Activated T-cell treated with anti-CD3 and anti-CD28 coated beads, Interleukin-2, amount 50 U/mL, for 4 hours (primary cell): ENCODE results near the gene TMEM259. TPM values are rescaled to one million over a fixed set of nuclear protein-coding genes. Genes with fewer than 3 reads are reported as not detected.
A peak's percentile ranks its signal among the peaks of the same experiment; 100 is the strongest.

Experiments
- ATAC-seq, 2 donors: fragments of 200-7000 bp; cut with Tn5 transposase; one replicate each; pipeline ENCODE4 v1.10.0; 2021
- DNase-seq: peaks from one replicate; pipeline ENCODE4 v3.0.0-alpha.2; 2020
- H3K27me3 Mint-ChIP-seq: one replicate; pipeline ENCODE4 v1.8.0; 2021; ENCODE audit warnings: low read depth, mixed read lengths
- H3K36me3 Mint-ChIP-seq: one replicate; pipeline ENCODE4 v1.8.0; 2022; ENCODE audit warnings: mixed read lengths; ENCODE audit not compliant: insufficient read depth
- H3K4me1 Mint-ChIP-seq: one replicate; pipeline ENCODE4 v1.8.0; 2021; ENCODE audit warnings: low read depth, mixed read lengths
- H3K4me3 Mint-ChIP-seq: one replicate; pipeline ENCODE4 v1.8.0; 2021; ENCODE audit warnings: mild to moderate bottlenecking, moderate library complexity, mixed read lengths
- H3K9me3 Mint-ChIP-seq: one replicate; pipeline ENCODE4 v1.8.0; 2021; ENCODE audit warnings: mixed read lengths
- total RNA-seq, 3 donors: library from RNA; stranded (reverse); gene quantifications; one replicate each; pipeline ENCODE4 v1.2.1, GENCODE V29; 2021

TMEM259 gene
- total RNA-seq, 3 donors from 2014 or later, result 197 to 210 (median 204) TPM

DNA sequence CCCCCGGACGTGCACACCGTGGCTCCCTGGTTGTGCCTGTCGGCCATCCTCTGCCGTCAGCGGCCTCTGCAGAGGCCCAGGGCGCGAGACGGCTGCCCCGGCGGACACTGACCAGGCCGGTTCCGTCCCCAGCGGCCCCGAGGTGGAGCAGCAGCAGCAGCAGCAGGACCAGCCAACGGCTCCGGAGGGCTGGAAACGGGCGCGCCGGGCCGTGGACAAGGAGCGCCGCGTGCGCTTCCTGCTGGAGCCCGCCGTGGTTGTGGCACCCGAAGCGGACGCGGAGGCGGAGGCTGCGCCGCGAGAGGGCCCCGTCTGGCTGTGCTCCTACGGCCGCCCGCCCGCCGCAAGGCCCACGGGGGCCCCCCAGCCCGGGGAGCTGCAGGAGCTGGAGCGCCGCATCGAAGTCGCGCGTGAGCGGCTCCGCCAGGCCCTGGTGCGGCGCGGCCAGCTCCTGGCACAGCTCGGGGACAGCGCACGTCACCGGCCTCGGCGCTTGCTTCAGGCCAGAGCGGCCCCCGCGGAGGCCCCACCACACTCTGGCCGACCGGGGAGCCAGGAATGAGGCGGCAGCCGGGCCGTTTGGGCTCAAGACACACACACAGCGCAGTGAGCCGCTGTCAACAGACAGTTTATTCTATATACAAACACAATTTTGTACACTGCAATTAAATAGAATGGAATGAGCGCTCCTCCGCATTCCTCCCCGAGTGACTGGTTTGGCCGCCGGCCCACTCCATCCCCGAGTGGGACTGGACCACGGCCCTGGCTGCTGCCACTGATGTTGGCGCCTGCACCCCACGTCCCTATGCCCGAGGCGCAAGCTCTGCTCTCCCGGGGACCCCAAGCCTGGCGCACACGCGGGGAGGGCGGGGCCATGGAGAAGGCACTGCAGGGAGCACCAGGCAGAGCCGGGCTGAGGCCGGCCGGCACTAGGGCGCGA, 11.6 kb downstream of the TMEM259 start:
- no peaks in the 10 kb centered on the region for H3K9me3 Mint-ChIP-seq
- ATAC-seq, result no peak
- peaks cover 2% of the 10 kb centered on the region for H3K36me3 Mint-ChIP-seq
- no peak overlapping the region for H3K4me3 Mint-ChIP-seq
- no peaks in the 10 kb centered on the region for H3K27me3 Mint-ChIP-seq
- H3K4me1 Mint-ChIP-seq, result no peaks in the 10 kb centered on the region
- DNase-seq, result no peak

DNA sequence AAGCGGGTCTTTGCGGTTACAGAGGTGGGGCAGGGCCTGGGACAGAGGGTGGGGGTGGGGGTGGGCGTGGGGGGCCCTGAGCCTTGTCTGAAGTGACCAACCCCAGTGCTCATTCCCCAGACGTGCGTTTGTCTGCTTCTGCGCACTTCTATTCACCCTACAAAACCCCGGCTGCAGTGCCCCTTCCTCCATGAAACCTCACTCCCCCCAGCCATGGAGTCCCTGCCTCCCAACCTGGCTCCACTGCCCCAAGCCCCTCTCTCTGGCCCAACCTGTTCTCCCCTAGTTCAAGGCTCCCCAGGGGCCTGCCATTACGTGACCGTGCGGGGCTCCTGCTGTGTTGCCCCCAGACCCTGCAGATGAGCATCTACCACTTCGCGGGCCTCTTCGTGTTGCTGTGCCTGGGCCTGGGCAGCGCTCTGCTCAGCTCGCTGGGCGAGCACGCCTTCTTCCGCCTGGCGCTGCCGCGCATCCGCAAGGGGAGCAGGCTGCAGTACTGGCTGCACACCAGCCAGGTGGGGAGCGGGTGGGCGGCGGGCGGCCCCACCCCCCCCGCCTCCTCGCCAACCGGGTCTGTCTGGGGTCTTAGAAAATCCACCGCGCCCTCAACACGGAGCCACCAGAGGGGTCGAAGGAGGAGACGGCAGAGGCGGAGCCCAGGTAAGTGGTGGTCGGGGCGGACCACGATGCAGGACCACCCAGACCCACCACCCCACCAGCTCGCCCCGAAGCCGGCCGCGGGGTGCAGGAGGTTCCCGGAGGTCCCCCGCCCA, 12.5 kb downstream of the TMEM259 start:
- Mint-ChIP-seq H3K4me1 (no peaks in the 10 kb centered on the region), H3K36me3 (peaks cover 2% of the 10 kb centered on the region)

DNA sequence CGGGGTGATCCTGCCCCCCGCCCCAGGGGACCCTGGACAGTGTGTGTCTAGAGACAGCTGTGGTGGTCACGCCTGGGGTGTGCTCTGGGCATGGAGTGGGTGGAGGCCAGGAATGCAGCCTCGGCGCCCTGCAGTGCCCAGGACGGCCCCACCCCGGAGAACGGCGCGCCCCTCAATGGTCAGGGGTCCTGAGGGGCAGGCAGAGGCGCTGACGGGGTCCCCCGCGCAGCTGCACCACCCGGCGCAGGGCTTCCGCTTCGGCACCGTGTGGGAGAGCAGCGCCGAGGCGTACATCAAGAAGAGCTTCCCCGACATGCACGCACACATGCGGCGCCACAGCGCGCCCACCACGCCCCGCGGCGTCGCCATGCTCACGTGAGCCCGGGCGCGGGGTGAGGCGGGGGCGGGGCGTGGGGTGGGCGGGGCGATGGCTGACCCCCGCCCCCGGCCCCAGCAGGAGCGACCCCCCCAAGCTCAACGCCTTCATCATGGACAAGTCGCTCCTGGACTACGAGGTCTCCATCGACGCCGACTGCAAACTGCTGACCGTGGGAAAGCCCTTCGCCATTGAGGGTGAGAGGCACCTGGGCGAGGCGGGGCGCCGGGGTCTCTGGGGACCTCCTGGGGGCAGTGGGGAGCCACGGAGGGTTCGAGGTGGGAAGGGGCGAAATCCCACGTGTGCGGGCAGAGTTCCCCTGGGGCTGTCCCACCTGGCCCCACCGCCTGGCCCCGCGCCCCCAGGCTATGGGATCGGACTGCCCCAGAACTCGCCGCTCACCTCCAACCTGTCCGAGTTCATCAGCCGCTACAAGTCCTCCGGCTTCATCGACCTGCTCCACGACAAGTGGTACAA, 13.3 kb downstream of the TMEM259 start:
- no peak overlapping the region for H3K4me3 Mint-ChIP-seq
- peaks cover 4% of the 10 kb centered on the region for H3K27me3 Mint-ChIP-seq
- DNase-seq (no peak), ATAC-seq (no peak)
- peaks cover 1% of the 10 kb centered on the region for H3K4me1 Mint-ChIP-seq
- H3K36me3 Mint-ChIP-seq, result peaks cover 2% of the 10 kb centered on the region
- no peaks in the 10 kb centered on the region for H3K9me3 Mint-ChIP-seq

More for the DNA sequence above, 12.5 kb downstream of the TMEM259 start:
- peaks cover 3% of the 10 kb centered on the region for H3K27me3 Mint-ChIP-seq
- H3K9me3 Mint-ChIP-seq, result no peaks in the 10 kb centered on the region
- H3K4me3 Mint-ChIP-seq, result no peak overlapping the region
- no peak for ATAC-seq
- no peak for DNase-seq

- ATAC-seq (no peak), DNase-seq (no peak)
- H3K36me3 Mint-ChIP-seq, result peaks cover 2% of the 10 kb centered on the region
- H3K9me3 Mint-ChIP-seq, result no peaks in the 10 kb centered on the region
- peaks cover 2% of the 10 kb centered on the region for H3K4me1 Mint-ChIP-seq
- peaks cover 8% of the 10 kb centered on the region for H3K27me3 Mint-ChIP-seq
- H3K4me3 Mint-ChIP-seq, result no peak overlapping the region
These were observed 14.1 kb downstream of the TMEM259 start for GRCh38 chr19:1006711-1007398.

DNA sequence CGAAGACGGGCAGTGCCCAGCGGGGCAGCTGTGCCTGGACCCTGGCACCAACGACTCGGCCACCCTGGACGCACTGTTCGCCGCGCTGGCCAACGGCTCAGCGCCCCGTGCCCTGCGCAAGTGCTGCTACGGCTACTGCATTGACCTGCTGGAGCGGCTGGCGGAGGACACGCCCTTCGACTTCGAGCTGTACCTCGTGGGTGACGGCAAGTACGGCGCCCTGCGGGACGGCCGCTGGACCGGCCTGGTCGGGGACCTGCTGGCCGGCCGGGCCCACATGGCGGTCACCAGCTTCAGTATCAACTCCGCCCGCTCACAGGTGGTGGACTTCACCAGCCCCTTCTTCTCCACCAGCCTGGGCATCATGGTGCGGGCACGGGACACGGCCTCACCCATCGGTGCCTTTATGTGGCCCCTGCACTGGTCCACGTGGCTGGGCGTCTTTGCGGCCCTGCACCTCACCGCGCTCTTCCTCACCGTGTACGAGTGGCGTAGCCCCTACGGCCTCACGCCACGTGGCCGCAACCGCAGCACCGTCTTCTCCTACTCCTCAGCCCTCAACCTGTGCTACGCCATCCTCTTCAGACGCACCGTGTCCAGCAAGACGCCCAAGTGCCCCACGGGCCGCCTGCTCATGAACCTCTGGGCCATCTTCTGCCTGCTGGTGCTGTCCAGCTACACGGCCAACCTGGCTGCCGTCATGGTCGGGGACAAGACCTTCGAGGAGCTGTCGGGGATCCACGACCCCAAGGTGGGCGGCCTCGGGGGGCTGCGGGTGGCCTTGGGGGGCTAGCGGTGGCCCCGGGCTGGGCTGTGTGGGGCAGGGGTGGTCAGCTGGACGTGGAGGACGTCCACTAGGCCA, 15.9 kb downstream of the TMEM259 start:
- DNase-seq, result no peak
- Mint-ChIP-seq H3K27me3 (peaks cover 12% of the 10 kb centered on the region), H3K36me3 (peaks cover 2% of the 10 kb centered on the region), H3K4me3 (no peak overlapping the region), H3K4me1 (peaks cover 4% of the 10 kb centered on the region), H3K9me3 (no peaks in the 10 kb centered on the region)
- ATAC-seq, result no peak

DNA sequence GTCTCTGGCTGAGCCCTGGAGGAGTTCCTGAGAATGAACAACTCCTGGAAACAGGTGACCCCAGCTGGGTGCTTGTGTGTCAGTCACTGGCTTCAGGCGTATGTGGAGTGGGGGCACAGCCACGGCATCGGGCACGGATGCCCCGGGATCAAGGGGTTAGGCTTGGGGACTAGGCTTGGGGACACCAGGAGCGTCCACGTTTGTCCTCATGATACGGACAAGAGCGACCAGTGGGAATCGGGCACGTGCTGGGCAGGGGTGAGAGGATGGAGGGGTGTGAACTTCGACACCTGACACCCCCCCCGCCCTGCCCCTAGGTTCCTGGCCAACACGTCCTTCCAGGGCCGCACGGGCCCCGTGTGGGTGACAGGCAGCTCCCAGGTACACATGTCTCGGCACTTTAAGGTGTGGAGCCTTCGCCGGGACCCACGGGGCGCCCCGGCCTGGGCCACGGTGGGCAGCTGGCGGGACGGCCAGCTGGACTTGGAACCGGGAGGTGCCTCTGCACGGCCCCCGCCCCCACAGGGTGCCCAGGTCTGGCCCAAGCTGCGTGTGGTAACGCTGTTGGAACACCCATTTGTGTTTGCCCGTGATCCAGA, 16.6 kb downstream of the TMEM259 start:
- Mint-ChIP-seq H3K9me3 (no peaks in the 10 kb centered on the region), H3K4me1 (peaks cover 4% of the 10 kb centered on the region), H3K36me3 (peaks cover 2% of the 10 kb centered on the region), H3K4me3 (no peak overlapping the region), H3K27me3 (peaks cover 17% of the 10 kb centered on the region)
- no peak for DNase-seq
- no peak for ATAC-seq

DNA sequence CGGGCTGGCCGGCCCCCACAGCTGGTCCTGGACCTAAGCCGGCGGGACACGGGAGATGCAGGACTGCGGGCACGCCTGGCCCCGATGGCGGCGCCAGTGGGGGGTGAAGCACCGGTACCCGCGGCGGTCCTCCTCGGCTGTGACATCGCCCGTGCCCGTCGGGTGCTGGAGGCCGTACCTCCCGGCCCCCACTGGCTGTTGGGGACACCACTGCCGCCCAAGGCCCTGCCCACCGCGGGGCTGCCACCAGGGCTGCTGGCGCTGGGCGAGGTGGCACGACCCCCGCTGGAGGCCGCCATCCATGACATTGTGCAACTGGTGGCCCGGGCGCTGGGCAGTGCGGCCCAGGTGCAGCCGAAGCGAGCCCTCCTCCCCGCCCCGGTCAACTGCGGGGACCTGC, 17.6 kb downstream of the TMEM259 start:
- no peaks in the 10 kb centered on the region for H3K9me3 Mint-ChIP-seq
- peaks cover 2% of the 10 kb centered on the region for H3K36me3 Mint-ChIP-seq
- peaks cover 25% of the 10 kb centered on the region for H3K27me3 Mint-ChIP-seq
- no peak for ATAC-seq
- H3K4me3 Mint-ChIP-seq, result no peak overlapping the region
- peaks cover 4% of the 10 kb centered on the region for H3K4me1 Mint-ChIP-seq
- DNase-seq, result no peak

DNA sequence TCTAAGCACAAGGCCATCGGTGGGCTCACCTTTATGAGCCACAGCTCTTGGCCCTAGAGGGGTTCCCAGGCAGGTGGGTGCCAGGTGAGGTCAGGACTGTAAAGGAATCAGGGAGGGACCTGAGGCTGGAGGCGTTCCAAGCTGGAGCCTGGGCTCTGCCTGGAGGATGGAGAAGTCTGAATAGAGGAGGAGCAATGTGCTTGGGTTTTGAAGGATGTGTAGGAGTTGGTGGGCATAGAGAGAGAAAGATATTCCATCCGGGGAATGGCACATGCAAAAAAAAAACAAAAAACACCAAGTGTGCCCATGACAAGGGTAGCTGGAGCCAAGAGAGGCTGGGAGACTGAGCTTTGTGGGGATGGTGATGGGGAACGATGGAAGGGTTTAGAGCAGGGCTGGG, 18.3 kb downstream of the TMEM259 start:
- peaks cover 30% of the 10 kb centered on the region for H3K27me3 Mint-ChIP-seq
- no peaks in the 10 kb centered on the region for H3K9me3 Mint-ChIP-seq
- H3K4me3 Mint-ChIP-seq, result no peak overlapping the region
- H3K4me1 Mint-ChIP-seq, result peaks cover 4% of the 10 kb centered on the region
- DNase-seq (no peak), ATAC-seq (no peak)
- peaks cover 2% of the 10 kb centered on the region for H3K36me3 Mint-ChIP-seq

GRCh38 chr19:1001538-1002166, 19.3 kb downstream of the TMEM259 start:
- no peaks in the 10 kb centered on the region for H3K9me3 Mint-ChIP-seq
- ATAC-seq, result peak; percentile 73 to 77
- H3K4me1 Mint-ChIP-seq, result peaks cover 6% of the 10 kb centered on the region
- peak; percentile 73 for DNase-seq
- no peaks in the 10 kb centered on the region for H3K36me3 Mint-ChIP-seq
- H3K27me3 Mint-ChIP-seq, result peaks cover 30% of the 10 kb centered on the region
- no peak overlapping the region for H3K4me3 Mint-ChIP-seq

DNA sequence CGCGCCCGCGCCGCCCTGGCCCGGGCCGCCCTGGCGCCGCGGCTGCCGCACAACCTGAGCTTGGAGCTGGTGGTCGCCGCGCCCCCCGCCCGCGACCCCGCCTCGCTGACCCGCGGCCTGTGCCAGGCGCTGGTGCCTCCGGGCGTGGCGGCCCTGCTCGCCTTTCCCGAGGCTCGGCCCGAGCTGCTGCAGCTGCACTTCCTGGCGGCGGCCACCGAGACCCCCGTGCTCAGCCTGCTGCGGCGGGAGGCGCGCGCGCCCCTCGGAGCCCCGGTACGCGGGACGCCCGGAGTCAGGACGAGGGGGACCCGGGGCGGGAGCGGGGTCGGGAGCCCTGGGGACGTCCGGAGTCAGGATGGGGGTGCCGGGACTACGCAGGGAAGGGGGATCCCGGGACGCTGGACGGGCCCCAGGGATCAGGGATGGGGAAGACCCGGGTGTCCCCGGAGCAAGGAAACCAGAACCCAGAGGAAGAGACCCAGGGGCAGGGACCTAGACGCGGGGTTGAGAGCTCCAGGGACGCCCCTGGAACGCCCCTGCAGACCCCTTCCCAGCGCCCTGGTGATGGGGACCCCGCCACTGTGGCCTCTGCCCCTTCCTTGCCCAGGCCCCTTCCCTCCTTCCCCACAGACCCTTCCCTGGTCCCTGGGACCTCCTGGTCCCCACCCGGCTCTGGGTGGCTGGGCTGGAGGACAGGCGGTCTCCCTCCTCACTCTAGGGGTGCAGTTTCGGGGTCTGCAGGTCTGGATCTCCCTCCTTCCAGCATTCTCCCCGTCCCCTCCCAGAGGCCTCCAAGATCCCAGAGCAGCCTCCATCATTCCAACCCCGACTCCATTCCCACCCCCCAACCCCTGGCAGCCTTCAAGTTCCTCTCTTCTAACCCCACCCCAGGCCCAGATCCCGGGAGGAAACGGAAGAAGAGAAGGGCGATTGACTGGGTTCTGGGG, 20.1 kb downstream of the TMEM259 start:
- Mint-ChIP-seq H3K27me3 (peaks cover 30% of the 10 kb centered on the region), H3K4me1 (peaks cover 11% of the 10 kb centered on the region), H3K4me3 (peak overlapping the region; percentile 19), H3K9me3 (no peaks in the 10 kb centered on the region), H3K36me3 (no peaks in the 10 kb centered on the region)
- ATAC-seq (no peak), DNase-seq (no peak)

DNA sequence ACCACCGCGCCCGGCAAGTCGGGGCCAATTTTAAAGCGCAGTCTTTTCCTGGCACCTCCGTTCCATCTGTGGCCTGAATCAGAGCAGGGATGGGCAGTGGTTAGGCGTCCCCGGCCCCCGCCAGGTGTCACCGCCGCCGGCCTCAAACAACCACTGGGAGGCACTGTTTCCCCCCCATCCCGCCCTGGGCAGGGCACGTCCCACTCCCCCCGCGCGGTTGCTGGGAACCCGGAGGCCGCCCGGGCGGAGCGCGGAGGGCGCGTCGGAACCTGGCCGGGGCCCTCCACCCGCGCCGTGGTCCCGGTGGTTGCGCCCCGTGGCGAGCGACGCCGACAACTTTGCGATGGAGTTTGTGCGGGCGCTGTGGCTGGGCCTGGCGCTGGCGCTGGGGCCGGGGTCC, 20.8 kb downstream of the TMEM259 start, which contains the start of gene GRIN3B:
Gene GRIN3B (plus strand): TSS at position 325 of the 400 bp plus-strand sequence. CDS start 19 bp downstream, at position 344.
- peak within 1 kb of the TSS; percentile 19 for H3K4me3 Mint-ChIP-seq
- ATAC-seq (peak; percentile 51 to 59), DNase-seq (peak; percentile 60)
- H3K27me3 Mint-ChIP-seq, result peaks cover 30% of the 10 kb centered on the region
- no peaks in the 10 kb centered on the region for H3K9me3 Mint-ChIP-seq
- peaks cover 11% of the 10 kb centered on the region for H3K4me1 Mint-ChIP-seq
- H3K36me3 Mint-ChIP-seq, result no peaks in the 10 kb centered on the region
